Measurements from ENCODE around the gene EMP2.

GRCh38 chr16:10617662-10618420 is 37.4 kb upstream of the EMP2 start:
- TF ChIP-seq EP300 (IDR thresholded peaks at IDR 0.05) (no peak), CTCF (IDR thresholded peaks at IDR 0.05) (no peak), POLR2A (IDR thresholded peaks at IDR 0.05) (no peak), POLR2AphosphoS5 (IDR thresholded peaks at IDR 0.05) (no peak)
